Endothelial cell (in vitro differentiated cells): ENCODE measurements around the gene LRR1. TPM values are rescaled to one million over a fixed set of nuclear protein-coding genes. Genes with fewer than 3 reads are reported as not detected.

ENCODE experiments used
- DNase-seq: peaks from one replicate; pipeline ENCODE4 v3.0.0; 2021; ENCODE audit warnings: low spot score
- H3K27ac Mint-ChIP-seq: one replicate; pipeline ENCODE4 v1.8.0; 2021; ENCODE audit warnings: mixed read lengths, inconsistent platforms; ENCODE audit not compliant: unreplicated experiment
- H3K27me3 Mint-ChIP-seq: one replicate; pipeline ENCODE4 v1.8.0; 2021; ENCODE audit warnings: mild to moderate bottlenecking, moderate library complexity, mixed read lengths, inconsistent platforms; ENCODE audit not compliant: unreplicated experiment
- H3K36me3 Mint-ChIP-seq: one replicate; pipeline ENCODE4 v1.8.0; 2021; ENCODE audit warnings: mild to moderate bottlenecking, low read depth, mixed read lengths, inconsistent platforms; ENCODE audit not compliant: unreplicated experiment
- H3K4me1 Mint-ChIP-seq: one replicate; pipeline ENCODE4 v1.8.0; 2021; ENCODE audit warnings: mild to moderate bottlenecking, mixed read lengths, inconsistent platforms; ENCODE audit not compliant: unreplicated experiment
- H3K4me3 Mint-ChIP-seq: one replicate; pipeline ENCODE4 v1.8.0; 2021; ENCODE audit warnings: mild to moderate bottlenecking, mixed read lengths, inconsistent platforms; ENCODE audit not compliant: unreplicated experiment
- H3K9me3 Mint-ChIP-seq: one replicate; pipeline ENCODE4 v1.8.0; 2021; ENCODE audit warnings: mixed read lengths, inconsistent platforms; ENCODE audit not compliant: unreplicated experiment
- CTCF ChIP-seq: fragments of 200-600 bp; sonication (generic); IDR thresholded peaks from one replicate; pipeline ENCODE4 v1.5.0; 2021; ENCODE audit warnings: antibody characterized with exemption; ENCODE audit not compliant: unreplicated experiment
- total RNA-seq: library from RNA; stranded (reverse); fragmentation: NEBNext Ultra II Directional; extraction: Animal tissue kit (Norgen Biotek cat#: 25700); gene quantifications from one replicate; pipeline ENCODE4 v1.2.1, GENCODE V29; 2021; ENCODE audit not compliant: unreplicated experiment

LRR1 gene
- total RNA-seq, 1 donor from 2014 or later: 12.9 TPM

GRCh38 chr14:49659526-49660455, 61.1 kb downstream of the LRR1 start:
- no peaks in the 10 kb centered on the region for H3K4me1 Mint-ChIP-seq
- no peaks in the 10 kb centered on the region for H3K36me3 Mint-ChIP-seq
- H3K9me3 Mint-ChIP-seq: no peaks in the 10 kb centered on the region
- no peak overlapping the region for H3K4me3 Mint-ChIP-seq
- TF ChIP-seq CTCF: no peak
- DNase-seq: no peak
- no peaks in the 10 kb centered on the region for H3K27me3 Mint-ChIP-seq
- no peak overlapping the region for H3K27ac Mint-ChIP-seq

Other genes with a start within 250 kb of the LRR1 start
- gene RPS29, start 12.6 kb upstream of the LRR1 start, total RNA-seq: 2,246 TPM
- gene RPL36AL, start 21.7 kb downstream of the LRR1 start, total RNA-seq: 186 TPM
- 47.0 TPM for gene MGAT2, start 21.9 kb downstream of the LRR1 start, total RNA-seq
- 8.6 TPM for gene DNAAF2, start 36.3 kb downstream of the LRR1 start, total RNA-seq
- 6.7 TPM for gene POLE2, start 89.3 kb downstream of the LRR1 start, total RNA-seq
- gene KLHDC1, start 94.2 kb downstream of the LRR1 start, total RNA-seq: 1.6 TPM
- gene KLHDC2, start 169.2 kb downstream of the LRR1 start, total RNA-seq: 39.7 TPM